Neural crest cell (in vitro differentiated cells): Measurements from ENCODE around the gene GABRR2. TPM values are rescaled to one million over a fixed set of nuclear protein-coding genes. Genes with fewer than 3 reads are reported as not detected.

ENCODE experiments used
- DNase-seq: peaks from one replicate; pipeline ENCODE4 v3.0.0; 2021; ENCODE audit warnings: low read depth, mixed read lengths, low spot score
- H3K27ac Mint-ChIP-seq: one replicate; pipeline ENCODE4 v1.8.0; 2021; ENCODE audit warnings: mild to moderate bottlenecking, mixed read lengths; ENCODE audit not compliant: unreplicated experiment
- H3K27me3 Mint-ChIP-seq: 2 replicates; pipeline ENCODE4 v1.8.0; 2021; ENCODE audit warnings: low read depth, mild to moderate bottlenecking, mixed read lengths
- H3K36me3 Mint-ChIP-seq: 2 replicates; pipeline ENCODE4 v1.8.0; 2021; ENCODE audit warnings: low read depth, mild to moderate bottlenecking, mixed read lengths
- H3K4me1 Mint-ChIP-seq: 2 replicates; pipeline ENCODE4 v1.8.0; 2021; ENCODE audit warnings: mixed read lengths
- H3K4me3 Mint-ChIP-seq: one replicate; pipeline ENCODE4 v1.8.0; 2021; ENCODE audit warnings: mild to moderate bottlenecking, mixed read lengths
- H3K9me3 Mint-ChIP-seq: 2 replicates; pipeline ENCODE4 v1.8.0; 2021; ENCODE audit warnings: mixed read lengths
- total RNA-seq: library from RNA; stranded (reverse); gene quantifications from 2 replicates; pipeline ENCODE4 v1.2.1, GENCODE V29; 2021
- TF ChIP-seq, protein P1 (sequence below): fragments of 200-600 bp; sonication (generic); conservative IDR thresholded peaks from 2 replicates; pipeline ENCODE4 v1.5.0; 2021; ENCODE audit warnings: antibody characterized with exemption, mild to moderate bottlenecking

GABRR2 gene
- total RNA-seq, 1 donor from 2014 or later = 0.51 TPM

- DNase-seq = peak; percentile 82
- Mint-ChIP-seq H3K4me1 (peaks cover 53% of the 10 kb centered on the region), H3K27me3 (peaks cover 1% of the 10 kb centered on the region), H3K4me3 (peak within 1 kb of the TSS; percentile 97), H3K27ac (peak within 1 kb of the TSS; percentile 94), H3K9me3 (no peaks in the 10 kb centered on the region), H3K36me3 (no peaks in the 10 kb centered on the region)
- TF ChIP-seq, protein P1, sequence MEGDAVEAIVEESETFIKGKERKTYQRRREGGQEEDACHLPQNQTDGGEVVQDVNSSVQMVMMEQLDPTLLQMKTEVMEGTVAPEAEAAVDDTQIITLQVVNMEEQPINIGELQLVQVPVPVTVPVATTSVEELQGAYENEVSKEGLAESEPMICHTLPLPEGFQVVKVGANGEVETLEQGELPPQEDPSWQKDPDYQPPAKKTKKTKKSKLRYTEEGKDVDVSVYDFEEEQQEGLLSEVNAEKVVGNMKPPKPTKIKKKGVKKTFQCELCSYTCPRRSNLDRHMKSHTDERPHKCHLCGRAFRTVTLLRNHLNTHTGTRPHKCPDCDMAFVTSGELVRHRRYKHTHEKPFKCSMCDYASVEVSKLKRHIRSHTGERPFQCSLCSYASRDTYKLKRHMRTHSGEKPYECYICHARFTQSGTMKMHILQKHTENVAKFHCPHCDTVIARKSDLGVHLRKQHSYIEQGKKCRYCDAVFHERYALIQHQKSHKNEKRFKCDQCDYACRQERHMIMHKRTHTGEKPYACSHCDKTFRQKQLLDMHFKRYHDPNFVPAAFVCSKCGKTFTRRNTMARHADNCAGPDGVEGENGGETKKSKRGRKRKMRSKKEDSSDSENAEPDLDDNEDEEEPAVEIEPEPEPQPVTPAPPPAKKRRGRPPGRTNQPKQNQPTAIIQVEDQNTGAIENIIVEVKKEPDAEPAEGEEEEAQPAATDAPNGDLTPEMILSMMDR = peak; percentile 21
Measured at GRCh38 chr6:89352278-89353117, 37.4 kb upstream of the GABRR2 start, which contains the start of gene UBE2J1. TSS of gene UBE2J1 (minus strand) at chr6:89352722. CDS start at chr6:89352569, 153 bp downstream.

GRCh38 chr6:89351671-89352277, 36.7 kb upstream of the GABRR2 start:
- H3K4me1 Mint-ChIP-seq = peaks cover 53% of the 10 kb centered on the region
- DNase-seq = no peak
- H3K9me3 Mint-ChIP-seq = no peaks in the 10 kb centered on the region
- H3K27me3 Mint-ChIP-seq = no peaks in the 10 kb centered on the region
- H3K27ac Mint-ChIP-seq = peak overlapping the region; percentile 94
- H3K4me3 Mint-ChIP-seq = peak overlapping the region; percentile 97
- TF ChIP-seq, protein P1 = no peak
- H3K36me3 Mint-ChIP-seq = no peaks in the 10 kb centered on the region

GRCh38 chr6:89350281-89350966, 35.3 kb upstream of the GABRR2 start:
- Mint-ChIP-seq H3K27me3 (no peaks in the 10 kb centered on the region), H3K4me3 (peak overlapping the region; percentile 97), H3K27ac (no peak overlapping the region), H3K9me3 (no peaks in the 10 kb centered on the region), H3K4me1 (peaks cover 53% of the 10 kb centered on the region), H3K36me3 (no peaks in the 10 kb centered on the region)
- no peak for DNase-seq
- TF ChIP-seq, protein P1 = no peak

- Mint-ChIP-seq H3K4me1 (peaks cover 43% of the 10 kb centered on the region), H3K27me3 (no peaks in the 10 kb centered on the region), H3K36me3 (no peaks in the 10 kb centered on the region), H3K4me3 (peak overlapping the region; percentile 97), H3K27ac (no peak overlapping the region), H3K9me3 (no peaks in the 10 kb centered on the region)
- no peak for DNase-seq
- TF ChIP-seq, protein P1 = no peak
Measured at GRCh38 chr6:89348372-89348771, 33.3 kb upstream of the GABRR2 start.

- no peaks in the 10 kb centered on the region for H3K9me3 Mint-ChIP-seq
- no peaks in the 10 kb centered on the region for H3K27me3 Mint-ChIP-seq
- peaks cover 42% of the 10 kb centered on the region for H3K4me1 Mint-ChIP-seq
- no peak for DNase-seq
- TF ChIP-seq, protein P1 = no peak
- no peak overlapping the region for H3K27ac Mint-ChIP-seq
- H3K36me3 Mint-ChIP-seq = no peaks in the 10 kb centered on the region
- H3K4me3 Mint-ChIP-seq = no peak overlapping the region
Measured at GRCh38 chr6:89347825-89348224, 32.7 kb upstream of the GABRR2 start.
